ENCODE data around the gene IDH2.
"Not testable (repeated sequence)": the region's sequence is repeated elsewhere in the genome, so short reads cannot be mapped to it uniquely, and the experiment has no call there.

The IDH2 gene

GRCh38 chr15:90074916-90075315 is 27.4 kb downstream of the IDH2 start:
- no peak for TF ChIP-seq CTCF (IDR thresholded peaks at IDR 0.05; ENCODE audit: extremely low read depth, missing control alignments)
- DNase-seq (ENCODE audit: low spot score) = no peak

GRCh38 chr15:90074023-90074422 is 28.2 kb downstream of the IDH2 start:
- DNase-seq (ENCODE audit: low spot score) = no peak
- TF ChIP-seq CTCF (IDR thresholded peaks at IDR 0.05; ENCODE audit: extremely low read depth, missing control alignments) = no peak

- TF ChIP-seq CTCF (IDR thresholded peaks at IDR 0.05; ENCODE audit: extremely low read depth, missing control alignments) = no peak
- DNase-seq (ENCODE audit: low spot score) = no peak
Measured at GRCh38 chr15:90072978-90073640, 29.2 kb downstream of the IDH2 start.

- peak; percentile 75 for TF ChIP-seq CTCF (IDR thresholded peaks at IDR 0.05; ENCODE audit: extremely low read depth, missing control alignments)
- peak; percentile 81 for DNase-seq (ENCODE audit: low spot score)
Measured at GRCh38 chr15:90071220-90071807, 31.0 kb downstream of the IDH2 start.

GRCh38 chr15:90070623-90071022 is 31.6 kb downstream of the IDH2 start:
- not testable (repeated sequence) for DNase-seq (ENCODE audit: low spot score)

- no peak for DNase-seq (ENCODE audit: low spot score)
- TF ChIP-seq CTCF (IDR thresholded peaks at IDR 0.05; ENCODE audit: extremely low read depth, missing control alignments) = no peak
Measured at GRCh38 chr15:90067953-90068606, 34.2 kb downstream of the IDH2 start.

- DNase-seq (ENCODE audit: low spot score) = no peak
- no peak for TF ChIP-seq CTCF (IDR thresholded peaks at IDR 0.05; ENCODE audit: extremely low read depth, missing control alignments)
Measured at GRCh38 chr15:90067181-90067952, 34.9 kb downstream of the IDH2 start.
